Measurements from ENCODE around the gene ZBTB2.

DNA sequence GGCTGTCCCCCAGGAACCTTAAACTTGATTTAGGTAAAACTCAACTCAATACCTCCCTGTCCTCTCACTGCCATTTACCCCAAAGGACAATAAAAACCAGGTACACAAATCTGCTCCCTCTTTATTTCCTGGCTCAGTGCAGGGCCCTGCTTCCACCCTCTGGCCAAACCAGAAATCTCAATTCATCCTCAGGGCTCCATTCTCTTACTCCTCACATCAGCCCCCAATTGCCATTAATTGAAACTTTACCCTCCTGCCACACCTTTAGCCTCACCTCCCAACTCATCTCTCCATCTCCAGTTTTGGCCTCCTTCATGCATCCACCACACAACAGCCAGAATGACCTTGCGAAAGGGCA is 10.5 kb downstream of the ZBTB2 start:
- TF ChIP-seq ZNF274 (IDR thresholded peaks at IDR 0.05; ENCODE audit: low read depth, low read length), result no peak
- TF ChIP-seq SUZ12 (IDR thresholded peaks at IDR 0.05; ENCODE audit: extremely low read depth, insufficient read depth, insufficient read length), result no peak
- TF ChIP-seq YY1 (IDR thresholded peaks at IDR 0.05; ENCODE audit: insufficient read depth, insufficient read length), result no peak
